Measurements from ENCODE around the gene TMPRSS15. TPM values are rescaled to one million over a fixed set of nuclear protein-coding genes. Genes with fewer than 3 reads are reported as not detected.

The TMPRSS15 gene
- total RNA-seq = not detected

GRCh38 chr21:18403735-18404450 lies at the start of gene TMPRSS15:
Gene TMPRSS15, minus strand, starts transcription at chr21:18403785. Its CDS starts 163 bp downstream, at chr21:18403622.

GRCh38 chr21:18244671-18245463 lies 158.7 kb downstream of the TMPRSS15 start, which contains the start of gene CHODL:
Gene CHODL, plus strand, starts transcription at chr21:18244833. Its CDS starts 391 bp downstream, at chr21:18245224.

Other genes starting within 250 kb of the TMPRSS15 start
- not detected for gene CHODL, start 159.0 kb downstream of the TMPRSS15 start, total RNA-seq

Data from activated naive CD4-positive, alpha-beta T cell treated with anti-CD3 and anti-CD28 coated beads, Interleukin-2, amount 10 ng/mL, durations not matched to agents 5 hours and 36 hours (primary cell).